Body of pancreas (tissue), 4 donors: Measurements from ENCODE around the gene SRPK3. TPM values are rescaled to one million over a fixed set of nuclear protein-coding genes. Genes with fewer than 3 reads are reported as not detected.

ENCODE experiments used
- ATAC-seq: fragments of 150-250 bp; one replicate; pipeline ENCODE4 v1.9.1; 2016
- DNase-seq, 4 donors: peaks; one replicate each; pipeline ENCODE4 v3.0.0-alpha.2; 2019
- H3K27ac ChIP-seq, 4 donors: fragments of 200-600 bp; sonication (generic); 1 replicate in 3 of 4; 2 replicates in 1 of 4; pipeline versions ENCODE4 v1.5.1 to v1.6.1; 2016 to 2019; ENCODE audit warnings: mild to moderate bottlenecking in 1 of 4, mixed read lengths in 1 of 4, moderate library complexity in 1 of 4
- H3K27me3 ChIP-seq, 2 donors: fragments of 200-600 bp; sonication (generic); one replicate each; pipeline ENCODE4 v1.6.0; 2016; ENCODE audit warnings: mild to moderate bottlenecking in 1 of 2
- H3K36me3 ChIP-seq, 2 donors: fragments of 200-600 bp; sonication (generic); replicated peaks in 1 of 2; 2 replicates each; pipeline ENCODE4 v1.5.1; 2016; ENCODE audit warnings: low read depth in 2 of 2; ENCODE audit not compliant: insufficient read depth in 1 of 2
- H3K4me1 ChIP-seq: fragments of 200-600 bp; sonication (generic); one replicate; pipeline ENCODE4 v1.6.0; 2016
- H3K4me3 ChIP-seq, 2 donors: fragments of 200-600 bp; sonication (generic); 1 replicate in 1 of 2; 2 replicates in 1 of 2; pipeline ENCODE4 v1.5.1; 2016 to 2019
- H3K9me3 ChIP-seq, 3 donors: fragments of 200-600 bp; sonication (generic); 1 replicate in 2 of 3; 2 replicates in 1 of 3; pipeline ENCODE4 v1.5.1; 2016
- CTCF ChIP-seq, 7 experiments: fragments of 450-650 bp in 4 of 7; fragments of 200-600 bp in 3 of 7; sonication (generic) in 3 of 7; IDR thresholded peaks; one replicate each; pipeline ENCODE4 v1.5.1; 2016 to 2019; ENCODE audit warnings: antibody characterized with exemption in 7 of 7
- POLR2A ChIP-seq, 3 donors: fragments of 450-650 bp; IDR thresholded peaks; one replicate each; pipeline ENCODE4 v1.6.1; 2016; ENCODE audit warnings: antibody characterized with exemption in 3 of 3, mild to moderate bottlenecking in 2 of 3
- WGBS, 2 donors: methylation state at CpG; one replicate each; pipeline ENCODE4 v1.1.5; 2017; 5-methylcytosine and 5-hydroxymethylcytosine counted together
- intact Hi-C: fragments of 100-400 bp; cut with DNase I; formaldehyde crosslinking; loops from one replicate; pipeline ENCODE4 v1.15.1; 2023
- total RNA-seq, 2 donors: library from RNA; depleted of rRNA; stranded (reverse); fragments of >200 nt; gene quantifications; one replicate each; pipeline ENCODE4 v1.1.0, GENCODE V29; 2016

SRPK3 gene
- total RNA-seq, 2 donors from 2014 or later: not detected

- ATAC-seq (no peak), DNase-seq (peak in 3 of 4 donors; percentile 5 to 10 (median 6))
- H3K4me3 ChIP-seq: no peak overlapping the region
- intact Hi-C loops: no loop called here
- H3K27me3 ChIP-seq: no peaks in the 10 kb centered on the region
- H3K27ac ChIP-seq: no peak overlapping the region
- H3K4me1 ChIP-seq: no peaks in the 10 kb centered on the region
- no peaks in the 10 kb centered on the region for H3K36me3 ChIP-seq
- TF ChIP-seq CTCF (IDR thresholded peaks at IDR 0.05) (no peak), POLR2A (IDR thresholded peaks at IDR 0.05) (no peak)
- no peaks in the 10 kb centered on the region for H3K9me3 ChIP-seq
- 86% methylated on average over 14 of the region's 37 CpGs; no CpG with 5 or more reads in 1 of the 2 donors for WGBS, 2 donors
These were observed 6.1 kb upstream of the SRPK3 start for GRCh38 chrX:153774576-153775292.

GRCh38 chrX:153775293-153776119 is 5.3 kb upstream of the SRPK3 start:
- no peak overlapping the region for H3K4me3 ChIP-seq
- intact Hi-C loops: no loop called here
- 80 to 84% methylated on average over 1 to 18 of the region's 42 CpGs for WGBS, 2 donors
- no peaks in the 10 kb centered on the region for H3K36me3 ChIP-seq
- no peaks in the 10 kb centered on the region for H3K4me1 ChIP-seq
- ATAC-seq (no peak), DNase-seq (peak in 1 of 4 donors; percentile 3)
- no peaks in the 10 kb centered on the region for H3K9me3 ChIP-seq
- TF ChIP-seq CTCF (IDR thresholded peaks at IDR 0.05): no peak
- no peak for TF ChIP-seq POLR2A (IDR thresholded peaks at IDR 0.05)
- no peak overlapping the region for H3K27ac ChIP-seq
- H3K27me3 ChIP-seq: no peaks in the 10 kb centered on the region

- Histone ChIP-seq H3K4me3 (no peak overlapping the region), H3K36me3 (no peaks in the 10 kb centered on the region), H3K4me1 (peaks cover 6% of the 10 kb centered on the region), H3K27me3 (no peaks in the 10 kb centered on the region), H3K27ac (no peak overlapping the region), H3K9me3 (no peaks in the 10 kb centered on the region)
- intact Hi-C loops: no loop called here
- no peak for DNase-seq
- TF ChIP-seq POLR2A (IDR thresholded peaks at IDR 0.05) (no peak), CTCF (IDR thresholded peaks at IDR 0.05) (no peak)
- 88% methylated on average over 8 of the region's 20 CpGs; no CpG with 5 or more reads in 1 of the 2 donors for WGBS, 2 donors
- ATAC-seq: no peak
These were observed 4.7 kb upstream of the SRPK3 start for GRCh38 chrX:153776120-153776599.

- H3K9me3 ChIP-seq: no peaks in the 10 kb centered on the region
- no peaks in the 10 kb centered on the region for H3K27me3 ChIP-seq
- TF ChIP-seq CTCF (IDR thresholded peaks at IDR 0.05): no peak
- TF ChIP-seq POLR2A (IDR thresholded peaks at IDR 0.05): no peak
- ATAC-seq (no peak), DNase-seq (no peak)
- H3K36me3 ChIP-seq: no peaks in the 10 kb centered on the region
- no peak overlapping the region for H3K27ac ChIP-seq
- peaks cover 8% of the 10 kb centered on the region for H3K4me1 ChIP-seq
- intact Hi-C loops: no loop called here
- no peak overlapping the region for H3K4me3 ChIP-seq
- 80 to 83% methylated on average over 1 to 2 of the region's 22 CpGs for WGBS, 2 donors
These were observed 4.2 kb upstream of the SRPK3 start for GRCh38 chrX:153776611-153777045.
